Glomerular endothelial cell (primary cell): ENCODE data around the gene PEX16. TPM values are rescaled to one million over a fixed set of nuclear protein-coding genes. Genes with fewer than 3 reads are reported as not detected.
"Not testable (repeated sequence)": the region's sequence is repeated elsewhere in the genome, so short reads cannot be mapped to it uniquely, and the experiment has no call there.

ENCODE experiments used
- DNase-seq: peaks from one replicate; pipeline ENCODE4 v3.0.0-alpha.2; 2011; ENCODE audit warnings: low read depth, low spot score; ENCODE audit errors: extremely low read depth
- total RNA-seq: library from RNA; depleted of rRNA; stranded (reverse); fragments of >200 nt; gene quantifications from 2 replicates; pipeline ENCODE4 v1.2.3, GENCODE V29; 2015

Gene PEX16
- total RNA-seq, 1 donor from 2014 or later, result 25.1 TPM

- DNase-seq, result not testable (repeated sequence)
Measured at GRCh38 chr11:45900175-45900800, 17.4 kb downstream of the PEX16 start.

DNA sequence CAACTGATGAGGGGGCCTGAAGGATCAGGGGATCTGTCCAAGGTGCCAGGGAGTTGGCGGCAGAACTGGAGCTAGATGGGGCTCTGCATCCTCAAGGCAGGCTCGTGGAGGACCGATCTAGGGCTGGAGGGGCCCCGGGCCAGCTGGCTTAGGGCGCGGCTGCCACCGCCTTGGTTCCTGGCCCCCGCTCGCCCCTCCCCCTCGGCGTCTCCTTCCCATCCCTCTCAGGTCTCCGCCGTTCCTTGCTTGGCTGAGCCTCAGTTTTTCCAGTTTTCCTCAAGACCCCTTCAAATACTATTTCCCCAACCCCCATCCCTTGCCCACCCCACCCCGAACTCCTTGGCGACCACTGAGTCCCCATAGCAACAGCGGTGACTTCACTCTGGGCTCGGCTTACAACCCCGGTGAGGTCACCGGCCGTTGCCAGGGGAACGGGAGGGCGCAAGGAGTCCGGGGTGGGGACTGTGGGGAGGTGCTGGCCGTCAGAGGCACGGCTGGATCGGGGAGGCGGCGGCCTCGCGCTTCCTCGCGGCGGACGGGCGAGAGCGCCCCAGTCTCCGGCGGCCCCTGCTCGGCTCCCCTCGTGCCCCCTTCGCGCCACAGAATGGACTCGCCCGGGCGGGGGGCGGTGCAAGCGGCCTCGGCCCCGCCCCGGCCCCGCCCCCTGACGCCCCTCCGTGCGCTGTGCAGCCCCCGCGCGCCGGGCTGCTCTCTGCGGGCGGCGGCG is 18.1 kb downstream of the PEX16 start:
- DNase-seq, result no peak

- no peak for DNase-seq
Measured at GRCh38 chr11:45899086-45899447, 18.6 kb downstream of the PEX16 start.

- no peak for DNase-seq
Measured at GRCh38 chr11:45897556-45897955, 20.1 kb downstream of the PEX16 start.

- no peak for DNase-seq
Measured at GRCh38 chr11:45896422-45896984, 21.2 kb downstream of the PEX16 start.

GRCh38 chr11:45895553-45896259 is 22.0 kb downstream of the PEX16 start:
- no peak for DNase-seq

GRCh38 chr11:45894555-45895247 is 23.0 kb downstream of the PEX16 start:
- DNase-seq, result no peak

- no peak for DNase-seq
Measured at GRCh38 chr11:45892856-45893255, 24.8 kb downstream of the PEX16 start.

GRCh38 chr11:45890886-45891550 is 26.7 kb downstream of the PEX16 start:
- DNase-seq, result no peak

DNA sequence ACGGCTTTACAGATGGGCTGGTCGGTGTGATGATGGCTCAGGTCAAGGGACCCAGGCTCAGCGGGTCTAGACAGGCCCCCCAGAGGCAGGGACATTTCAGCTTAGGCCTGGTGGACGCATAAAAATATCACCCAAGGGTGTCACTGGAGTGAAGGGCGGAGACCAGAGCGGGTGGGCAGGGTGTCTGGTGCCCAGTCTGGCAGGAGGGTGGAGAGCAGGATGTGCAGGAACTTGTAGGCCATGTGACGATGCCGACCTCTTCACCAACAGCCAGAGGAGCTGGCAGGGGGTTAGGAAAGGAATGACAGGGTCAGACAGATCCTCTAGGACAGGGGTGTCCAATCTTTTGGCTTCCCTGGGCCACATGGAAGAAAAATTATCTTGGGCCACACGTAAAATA is 27.7 kb downstream of the PEX16 start:
- DNase-seq, result no peak

- DNase-seq, result no peak
Measured at GRCh38 chr11:45889555-45889954, 28.1 kb downstream of the PEX16 start.

GRCh38 chr11:45887587-45887986 is 30.1 kb downstream of the PEX16 start:
- no peak for DNase-seq

- no peak for DNase-seq
Measured at GRCh38 chr11:45886816-45887520, 30.7 kb downstream of the PEX16 start.

DNA sequence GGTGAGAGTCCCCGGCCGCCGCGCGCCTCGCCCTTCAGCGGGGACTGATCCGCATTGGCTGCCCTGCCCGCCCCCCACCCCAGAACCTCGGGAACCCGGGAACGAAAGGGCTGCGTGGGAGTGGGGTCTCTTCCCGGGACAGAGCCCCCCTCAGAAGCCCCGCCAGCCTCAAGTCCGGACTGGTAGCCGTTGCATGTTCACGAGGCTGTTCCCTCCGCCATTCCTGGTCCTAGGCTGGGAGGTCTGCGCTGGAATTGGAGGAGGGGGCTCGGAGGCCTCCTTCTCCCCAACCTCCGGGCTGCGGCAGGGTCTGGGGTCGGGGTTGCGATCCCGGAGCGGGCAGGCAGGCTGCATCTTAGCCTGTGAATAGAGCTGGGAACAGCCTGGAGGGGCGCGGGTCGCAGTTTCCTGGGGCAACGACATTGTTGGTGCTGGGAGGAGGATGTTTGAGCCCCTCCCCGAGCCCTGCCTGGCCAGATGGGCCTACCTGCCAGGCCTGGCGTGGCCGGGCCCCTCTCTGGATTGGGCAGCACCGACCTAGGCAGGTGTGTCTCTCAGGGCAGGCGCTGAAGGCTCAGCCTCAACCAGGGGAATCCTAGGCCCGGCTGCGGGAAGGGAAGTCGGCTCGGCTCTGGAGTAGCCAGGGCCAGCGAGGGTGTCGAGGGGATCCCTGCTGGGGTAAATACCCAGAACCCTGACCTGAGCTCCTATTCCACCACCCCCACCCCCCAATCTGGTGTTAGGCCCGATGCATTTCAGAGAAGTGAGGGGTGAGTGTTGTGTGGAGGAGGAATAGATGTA is 31.6 kb downstream of the PEX16 start:
- DNase-seq, result no peak

DNA sequence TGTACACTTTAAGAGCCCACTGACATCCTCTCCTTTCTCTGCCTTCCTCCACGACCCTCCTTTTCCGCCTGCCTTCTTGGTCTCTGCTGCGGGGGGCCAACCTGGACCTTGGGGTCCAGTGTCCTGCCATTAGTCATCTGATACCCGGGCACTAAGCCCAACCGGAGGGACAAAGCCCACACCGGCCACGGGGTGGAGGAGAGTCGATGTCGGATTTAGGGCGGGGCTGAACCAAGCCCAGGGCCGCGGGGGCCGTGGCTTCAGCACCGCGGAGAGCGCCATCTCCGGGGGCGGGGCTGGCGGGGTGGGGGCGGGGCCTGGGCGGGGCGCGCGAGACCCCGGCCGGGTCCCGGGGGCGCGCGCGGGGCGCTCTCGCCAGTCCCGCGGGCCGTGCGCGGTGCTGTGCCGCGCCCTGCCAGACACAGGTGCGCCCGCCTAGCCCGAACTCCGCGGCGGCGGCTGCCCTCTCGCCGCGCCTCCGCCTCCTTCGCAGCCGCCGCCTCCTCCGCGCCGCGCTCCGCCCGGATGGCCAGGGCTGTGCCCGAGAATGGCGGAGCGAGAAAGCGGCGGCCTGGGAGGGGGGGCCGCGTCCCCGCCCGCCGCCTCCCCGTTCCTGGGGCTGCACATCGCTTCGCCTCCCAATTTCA is 32.3 kb downstream of the PEX16 start, which contains the start of gene MAPK8IP1:
TSS of gene MAPK8IP1 (plus strand) at position 378 of the 647 bp plus-strand sequence. CDS start at position 548, 170 bp downstream.
- DNase-seq, result no peak

DNA sequence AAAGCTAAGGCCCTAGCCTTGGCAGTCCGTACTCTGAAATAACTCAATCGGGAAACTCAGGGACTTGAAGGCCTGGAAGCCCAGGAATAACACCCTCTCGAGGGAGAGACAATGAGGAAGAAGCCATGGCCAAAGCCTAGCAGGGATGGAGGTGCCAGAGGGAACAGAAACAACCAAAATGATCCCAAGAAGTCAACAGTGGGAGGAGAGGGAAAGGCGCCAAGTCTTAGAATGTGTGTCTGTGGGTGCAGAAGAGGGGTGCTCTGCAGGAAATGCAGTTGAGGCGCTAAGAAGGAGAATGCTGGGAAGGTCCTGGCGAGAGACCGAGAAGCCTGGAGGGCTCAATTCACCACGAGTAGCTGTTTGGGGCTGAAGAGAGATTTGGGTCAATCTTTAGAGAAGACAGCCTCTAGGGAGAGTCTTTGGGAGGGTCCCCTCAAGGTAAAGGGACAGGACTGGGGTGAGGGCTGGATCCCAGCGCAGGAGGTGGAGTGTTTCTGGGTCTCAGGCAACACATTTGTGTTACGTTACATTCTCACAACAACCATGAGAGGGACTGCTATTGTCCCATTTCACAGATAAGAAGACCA is 33.0 kb downstream of the PEX16 start:
- DNase-seq, result no peak

DNA sequence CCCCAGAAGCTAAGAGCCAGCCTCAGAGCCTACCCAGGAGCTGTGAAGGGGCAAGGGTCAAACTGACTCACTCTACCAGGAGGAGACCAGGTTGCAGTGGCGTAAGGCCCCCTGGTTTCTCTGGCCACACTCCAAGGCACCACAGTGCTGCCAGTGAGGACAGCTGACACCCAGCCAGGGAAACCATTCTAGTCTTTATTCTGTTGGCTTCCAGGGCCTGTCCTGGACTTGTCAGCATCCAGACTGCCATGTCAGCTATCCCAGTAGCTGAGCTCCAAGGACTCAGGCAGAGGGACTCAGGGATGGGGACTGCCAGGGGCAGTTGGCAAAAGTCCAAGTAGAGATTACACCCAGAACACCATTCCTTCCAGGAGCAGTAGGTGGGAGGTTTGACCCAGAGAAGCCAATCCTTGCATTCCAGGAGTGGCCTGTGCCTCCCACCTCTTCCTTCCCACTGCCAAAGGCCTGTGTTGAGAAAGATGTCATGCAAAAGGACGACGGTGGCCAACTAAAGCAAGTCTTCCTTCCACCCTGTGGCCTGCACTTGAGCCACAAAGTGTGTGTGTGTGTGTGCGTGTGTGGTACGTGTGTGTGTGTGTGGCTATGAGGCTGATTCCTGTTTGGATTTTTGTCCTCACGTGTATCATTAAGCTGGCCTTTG is 35.8 kb downstream of the PEX16 start:
- no peak for DNase-seq
